Measurements from ENCODE around the gene DNAH2.
"Not testable (repeated sequence)": the region's sequence is repeated elsewhere in the genome, so short reads cannot be mapped to it uniquely, and the experiment has no call there.

DNAH2 gene

GRCh38 chr17:7782240-7782639 is 64.7 kb downstream of the DNAH2 start:
- no peak for DNase-seq

GRCh38 chr17:7786866-7787265 is 69.3 kb downstream of the DNAH2 start:
- no peak for DNase-seq

GRCh38 chr17:7789131-7789530 is 71.6 kb downstream of the DNAH2 start:
- no peak for DNase-seq

GRCh38 chr17:7790150-7790549 is 72.6 kb downstream of the DNAH2 start:
- no peak for DNase-seq

GRCh38 chr17:7792611-7793010 is 75.1 kb downstream of the DNAH2 start:
- DNase-seq: no peak

- no peak for DNase-seq
These were observed 76.6 kb downstream of the DNAH2 start for GRCh38 chr17:7794075-7794663.

GRCh38 chr17:7797976-7798375 is 80.4 kb downstream of the DNAH2 start:
- DNase-seq: no peak

GRCh38 chr17:7798839-7799238 is 81.3 kb downstream of the DNAH2 start:
- DNase-seq: no peak

GRCh38 chr17:7803981-7804380 is 86.4 kb downstream of the DNAH2 start:
- no peak for DNase-seq

GRCh38 chr17:7806587-7806986 is 89.0 kb downstream of the DNAH2 start:
- no peak for DNase-seq

GRCh38 chr17:7807206-7807605 is 89.7 kb downstream of the DNAH2 start:
- DNase-seq: no peak

GRCh38 chr17:7809086-7809790 is 91.7 kb downstream of the DNAH2 start:
- no peak for DNase-seq

GRCh38 chr17:7809791-7810343 is 92.3 kb downstream of the DNAH2 start:
- not testable (repeated sequence) for DNase-seq

- DNase-seq: no peak
These were observed 93.7 kb downstream of the DNAH2 start for GRCh38 chr17:7811251-7811650.

GRCh38 chr17:7814969-7815368 is 97.4 kb downstream of the DNAH2 start:
- no peak for DNase-seq

GRCh38 chr17:7816926-7817642 is 99.5 kb downstream of the DNAH2 start:
- no peak for DNase-seq

- DNase-seq: no peak
These were observed 100.1 kb downstream of the DNAH2 start for GRCh38 chr17:7817643-7817964.

GRCh38 chr17:7818026-7818425 is 100.5 kb downstream of the DNAH2 start:
- DNase-seq: no peak

GRCh38 chr17:7818746-7819645 is 101.5 kb downstream of the DNAH2 start:
- DNase-seq: no peak

- DNase-seq: no peak
These were observed 102.7 kb downstream of the DNAH2 start for GRCh38 chr17:7820231-7820630.

GRCh38 chr17:7822126-7822525 is 104.6 kb downstream of the DNAH2 start:
- no peak for DNase-seq

- no peak for DNase-seq
These were observed 106.0 kb downstream of the DNAH2 start for GRCh38 chr17:7823581-7824001.

Data from NCI-H1092 treated with DMSO at 0.1 percent for 48 hours (cell line).